Measurements from ENCODE around the gene PLXNB3. TPM values are rescaled to one million over a fixed set of nuclear protein-coding genes. Genes with fewer than 3 reads are reported as not detected.
"Not testable (repeated sequence)": the region's sequence is repeated elsewhere in the genome, so short reads cannot be mapped to it uniquely, and the experiment has no call there.

The PLXNB3 gene
- total RNA-seq, 1 experiment from 2014 or later, result 13.8 TPM

- DNase-seq (ENCODE audit: low spot score), result no peak
These were observed 50.7 kb downstream of the PLXNB3 start for GRCh38 chrX:153814591-153815315.

- DNase-seq (ENCODE audit: low spot score), result no peak
These were observed 53.0 kb downstream of the PLXNB3 start for GRCh38 chrX:153816831-153817690.

DNA sequence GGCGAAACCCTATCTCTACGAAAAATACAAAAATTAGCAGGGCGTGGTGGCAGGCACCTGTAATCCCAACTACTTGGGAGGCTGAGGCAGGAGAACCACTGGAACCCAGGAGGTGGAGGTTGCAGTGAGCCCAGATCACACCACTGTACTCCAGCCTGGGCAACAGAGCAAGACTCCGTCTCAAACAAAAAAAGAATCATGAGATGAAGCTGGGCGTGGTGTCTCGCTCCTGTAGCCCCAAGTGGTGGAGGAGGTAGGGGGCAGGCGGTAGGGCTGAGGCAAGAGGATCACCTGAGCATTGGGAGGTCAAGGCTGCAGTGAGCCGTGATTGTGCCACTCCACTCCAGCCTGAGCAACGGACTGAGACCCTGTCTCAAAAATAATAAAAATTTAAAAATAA, 54.0 kb downstream of the PLXNB3 start:
- not testable (repeated sequence) for DNase-seq (ENCODE audit: low spot score)

GRCh38 chrX:153818571-153819383, 54.7 kb downstream of the PLXNB3 start:
- DNase-seq (ENCODE audit: low spot score), result peak; percentile 36

GRCh38 chrX:153819384-153820040, 55.5 kb downstream of the PLXNB3 start:
- DNase-seq (ENCODE audit: low spot score), result no peak

GRCh38 chrX:153820601-153821000, 56.6 kb downstream of the PLXNB3 start:
- no peak for DNase-seq (ENCODE audit: low spot score)

DNA sequence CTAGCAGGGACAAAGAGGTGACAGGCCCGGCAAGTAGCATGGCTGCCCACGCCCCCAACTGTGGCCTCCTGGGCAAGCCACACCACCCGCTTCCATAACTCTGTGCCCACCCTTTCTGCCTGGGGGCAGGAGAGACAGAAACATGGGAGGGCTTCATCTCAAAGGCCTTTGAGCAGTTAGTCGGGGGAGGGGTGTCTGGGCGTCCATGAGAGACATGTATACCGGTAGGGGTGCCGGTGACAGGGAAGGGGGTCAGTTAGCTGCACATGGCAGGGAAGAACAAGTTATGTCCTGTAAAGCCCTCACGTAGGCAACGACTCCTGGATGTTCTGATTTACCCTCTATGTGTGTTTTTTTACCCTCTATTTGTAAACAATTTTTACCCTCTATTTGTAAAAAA, 57.0 kb downstream of the PLXNB3 start:
- DNase-seq (ENCODE audit: low spot score), result no peak

- DNase-seq (ENCODE audit: low spot score), result no peak
These were observed 60.3 kb downstream of the PLXNB3 start for GRCh38 chrX:153824348-153824747.

GRCh38 chrX:153825042-153825441, 61.0 kb downstream of the PLXNB3 start:
- no peak for DNase-seq (ENCODE audit: low spot score)

Other genes with a start within 250 kb of the PLXNB3 start
- not detected in 2 replicates for gene ATP2B3, start 246.6 kb upstream of the PLXNB3 start, total RNA-seq (2014; rRNA removed; shearing (Covaris generic))
- 74.2 and 87.9 TPM in 2 replicates for gene CCNQ, start 165.1 kb upstream of the PLXNB3 start, total RNA-seq (2014; rRNA removed; shearing (Covaris generic))
- 9.0 and 9.3 TPM in 2 replicates for gene DUSP9, start 117.0 kb upstream of the PLXNB3 start, total RNA-seq (2014; rRNA removed; shearing (Covaris generic))
- gene PNCK, start 90.4 kb upstream of the PLXNB3 start, total RNA-seq (2014; rRNA removed; shearing (Covaris generic)), result 0.48 and 2.7 TPM in 2 replicates
- gene SLC6A8, start 76.3 kb upstream of the PLXNB3 start, total RNA-seq (2014; rRNA removed; shearing (Covaris generic)), result 17.1 and 25.6 TPM in 2 replicates
- gene BCAP31, start 39.9 kb upstream of the PLXNB3 start, total RNA-seq (2014; rRNA removed; shearing (Covaris generic)), result 523 and 538 TPM in 2 replicates
- gene ABCD1, start 39.4 kb upstream of the PLXNB3 start, total RNA-seq (2014; rRNA removed; shearing (Covaris generic)), result 44.7 and 44.8 TPM in 2 replicates
- gene SRPK3, start 16.8 kb downstream of the PLXNB3 start, total RNA-seq (2014; rRNA removed; shearing (Covaris generic)), result 0.59 and 2.2 TPM in 2 replicates
- gene IDH3G, start 30.1 kb downstream of the PLXNB3 start, total RNA-seq (2014; rRNA removed; shearing (Covaris generic)), result 116 and 127 TPM in 2 replicates
- 227 and 287 TPM in 2 replicates for gene SSR4, start 30.4 kb downstream of the PLXNB3 start, total RNA-seq (2014; rRNA removed; shearing (Covaris generic))
- 8.2 and 10.5 TPM in 2 replicates for gene PDZD4, start 66.3 kb downstream of the PLXNB3 start, total RNA-seq (2014; rRNA removed; shearing (Covaris generic))
- 77.7 and 94.0 TPM in 2 replicates for gene L1CAM, start 121.9 kb downstream of the PLXNB3 start, total RNA-seq (2014; rRNA removed; shearing (Covaris generic))
- gene AVPR2, start 140.4 kb downstream of the PLXNB3 start, total RNA-seq (2014; rRNA removed; shearing (Covaris generic)), result 2.0 and 2.6 TPM in 2 replicates
- gene ARHGAP4, start 162.0 kb downstream of the PLXNB3 start, total RNA-seq (2014; rRNA removed; shearing (Covaris generic)), result 1.3 and 5.3 TPM in 2 replicates
- gene NAA10, start 170.8 kb downstream of the PLXNB3 start, total RNA-seq (2014; rRNA removed; shearing (Covaris generic)), result 210 and 249 TPM in 2 replicates
- gene RENBP, start 180.4 kb downstream of the PLXNB3 start, total RNA-seq (2014; rRNA removed; shearing (Covaris generic)), result 0.62 TPM in 2 replicates
- gene HCFC1, start 207.6 kb downstream of the PLXNB3 start, total RNA-seq (2014; rRNA removed; shearing (Covaris generic)), result 40.8 and 41.7 TPM in 2 replicates
- 8.6 and 9.6 TPM in 2 replicates for gene TMEM187, start 208.5 kb downstream of the PLXNB3 start, total RNA-seq (2014; rRNA removed; shearing (Covaris generic))

All from A172 (cell line).